DND-41 (cell line): ENCODE results near the gene ADI1.

Experiments
- ATAC-seq: fragments of 200-7000 bp; cut with Tn5 transposase; 3 replicates; pipeline ENCODE4 v1.9.1; 2021; ENCODE audit warnings: low read depth; ENCODE audit not compliant: insufficient read depth
- DNase-seq: peaks from one replicate; pipeline ENCODE4 v3.0.0-alpha.2; 2020
- H2AFZ ChIP-seq: 2 replicates; pipeline ENCODE4 v1.6.0; 2012; ENCODE audit warnings: low read depth, low read length
- H3K27ac ChIP-seq: 2 replicates; pipeline ENCODE4 v1.5.1; 2012; ENCODE audit warnings: low read length, inconsistent platforms
- H3K27me3 ChIP-seq: fragments of 200-600 bp; sonication (generic); 2 replicates; pipeline ENCODE4 v1.6.0; 2012; ENCODE audit warnings: low read length, mild to moderate bottlenecking, inconsistent platforms; ENCODE audit not compliant: insufficient read depth, poor library complexity
- H3K36me3 ChIP-seq: 2 replicates; pipeline ENCODE4 v1.5.1; 2012; ENCODE audit warnings: low read length, inconsistent platforms; ENCODE audit not compliant: insufficient read depth
- H3K4me1 ChIP-seq: 2 replicates; pipeline ENCODE4 v1.5.1; 2012; ENCODE audit warnings: mild to moderate bottlenecking, low read length; ENCODE audit not compliant: insufficient read depth
- H3K4me2 ChIP-seq: 2 replicates; pipeline ENCODE4 v1.6.0; 2012; ENCODE audit warnings: mild to moderate bottlenecking, moderate library complexity, low read length, inconsistent platforms; ENCODE audit not compliant: insufficient read depth
- H3K4me3 ChIP-seq, 2 experiments: fragments of 200-600 bp in 1 of 2; shearing (Covaris generic) in 1 of 2; 2 replicates each; pipeline ENCODE4 v1.5.1; 2012 to 2016; ENCODE audit warnings: inconsistent platforms in 2 of 2, low read length in 2 of 2, mild to moderate bottlenecking in 2 of 2, low read depth in 1 of 2, moderate library complexity in 1 of 2
- H3K79me2 ChIP-seq: 2 replicates; pipeline ENCODE4 v1.6.0; 2012; ENCODE audit warnings: low read length, inconsistent platforms; ENCODE audit not compliant: insufficient read depth
- H3K9ac ChIP-seq: 2 replicates; pipeline ENCODE4 v1.6.0; 2012; ENCODE audit warnings: low read depth, mild to moderate bottlenecking, inconsistent platforms, low read length, moderate library complexity
- H3K9me3 ChIP-seq: 2 replicates; pipeline ENCODE4 v1.5.1; 2012; ENCODE audit warnings: low read length, moderate library complexity, mild to moderate bottlenecking, inconsistent platforms; ENCODE audit not compliant: insufficient read depth, severe bottlenecking
- H4K20me1 ChIP-seq: 2 replicates; pipeline ENCODE4 v1.6.0; 2012; ENCODE audit warnings: low read length; ENCODE audit not compliant: insufficient read depth
- CTCF ChIP-seq: IDR thresholded peaks from 2 replicates; pipeline ENCODE4 v1.5.1; 2012; ENCODE audit warnings: borderline replicate concordance, low read length, moderate library complexity, mild to moderate bottlenecking; ENCODE audit not compliant: poor library complexity, severe bottlenecking; ENCODE audit errors: extremely low read depth
- EZH2 ChIP-seq: IDR thresholded peaks from 3 replicates; pipeline ENCODE4 v1.6.1; 2012; ENCODE audit warnings: borderline replicate concordance, low read depth, mild to moderate bottlenecking, moderate library complexity, low read length, inconsistent platforms; ENCODE audit not compliant: severe bottlenecking

Gene ADI1

GRCh38 chr2:3461801-3462492 lies 57.4 kb downstream of the ADI1 start:
- H3K36me3 ChIP-seq: peaks cover 63% of the 10 kb centered on the region
- ATAC-seq (peak; percentile 70), DNase-seq (peak; percentile 50)
- no peaks in the 10 kb centered on the region; the same call in 1 of the 2 replicates for H4K20me1 ChIP-seq
- H3K9me3 ChIP-seq: no peaks in the 10 kb centered on the region
- no peak overlapping the region; the same call in 1 of the 2 replicates for H3K27ac ChIP-seq
- H3K79me2 ChIP-seq: no peaks in the 10 kb centered on the region
- TF ChIP-seq EZH2 (no peak), CTCF (peak; percentile 88)
- no peak overlapping the region for H3K4me2 ChIP-seq
- no peak overlapping the region for H3K9ac ChIP-seq
- no peak overlapping the region for H2AFZ ChIP-seq
- H3K4me3 ChIP-seq: no peak overlapping the region
- H3K27me3 ChIP-seq: no peaks in the 10 kb centered on the region
- no peaks in the 10 kb centered on the region for H3K4me1 ChIP-seq

- peaks cover 64% of the 10 kb centered on the region for H3K36me3 ChIP-seq
- no peak overlapping the region for H3K27ac ChIP-seq
- TF ChIP-seq CTCF: no peak
- TF ChIP-seq EZH2: no peak
- H3K27me3 ChIP-seq: no peaks in the 10 kb centered on the region
- no peak overlapping the region for H3K9ac ChIP-seq
- no peak overlapping the region for H3K4me3 ChIP-seq
- H3K4me1 ChIP-seq: no peaks in the 10 kb centered on the region
- H2AFZ ChIP-seq: no peak overlapping the region
- no peaks in the 10 kb centered on the region for H3K79me2 ChIP-seq
- no peaks in the 10 kb centered on the region; the same call in 1 of the 2 replicates for H4K20me1 ChIP-seq
- ATAC-seq (no peak), DNase-seq (no peak)
- H3K9me3 ChIP-seq: no peaks in the 10 kb centered on the region
- no peak overlapping the region for H3K4me2 ChIP-seq
Observed at GRCh38 chr2:3460831-3461800, 58.2 kb downstream of the ADI1 start.

GRCh38 chr2:3460156-3460555 lies 59.2 kb downstream of the ADI1 start:
- Histone ChIP-seq H3K4me1 (no peaks in the 10 kb centered on the region), H4K20me1 (no peaks in the 10 kb centered on the region; the same call in 1 of the 2 replicates), H3K27me3 (no peaks in the 10 kb centered on the region), H3K79me2 (no peaks in the 10 kb centered on the region), H3K9ac (no peak overlapping the region), H3K4me3 (no peak overlapping the region), H3K9me3 (no peaks in the 10 kb centered on the region), H2AFZ (no peak overlapping the region), H3K36me3 (peaks cover 61% of the 10 kb centered on the region), H3K4me2 (no peak overlapping the region), H3K27ac (no peak overlapping the region)
- no peak for DNase-seq
- TF ChIP-seq EZH2 (no peak), CTCF (no peak)
- no peak for ATAC-seq
